IMR-90 (cell line): ENCODE results near the gene ZNF554. TPM values are rescaled to one million over a fixed set of nuclear protein-coding genes. Genes with fewer than 3 reads are reported as not detected.

Experiments
- ATAC-seq: fragments of 200-7000 bp; cut with Tn5 transposase; 2 replicates; pipeline ENCODE4 v1.9.1; 2020; ENCODE audit warnings: low read depth, mild to moderate bottlenecking, moderate library complexity
- BruUV-seq: library from RNA; stranded (reverse); fragments of 400-500 nt; replicated peaks from 2 replicates; lab custom pipeline; 2021; lab: Mats Ljungman, UMichigan
- CTCF ChIA-PET: fragments of 300-600 bp; formaldehyde crosslinking; extraction: SDS; loops from one replicate; lab custom pipeline; 2021; ENCODE audit warnings: antibody characterized with exemption; lab: Yijun Ruan, JAX
- POLR2A ChIA-PET: fragments of 300-600 bp; sonication (Branson Sonifier 250); formaldehyde crosslinking; loops from one replicate; lab custom pipeline; 2022; ENCODE audit warnings: antibody characterized with exemption; ENCODE audit not compliant: unreplicated experiment; lab: Charles Lee
- DNase-seq: peaks from one replicate; pipeline ENCODE4 v3.0.0; 2013
- H2AFZ ChIP-seq: replicated peaks from 2 replicates; pipeline ENCODE3; 2013; ENCODE audit warnings: low read length, mild to moderate bottlenecking; ENCODE audit not compliant: poor library complexity
- H2AK5ac ChIP-seq: 2 replicates; pipeline ENCODE4 v1.6.1; 2013; ENCODE audit warnings: low read depth, low read length, inconsistent platforms
- H2AK9ac ChIP-seq: replicated peaks from 2 replicates; pipeline ENCODE3; 2013; ENCODE audit warnings: mild to moderate bottlenecking, low read depth, low read length, moderate library complexity; ENCODE audit not compliant: poor library complexity
- H2BK120ac ChIP-seq: 2 replicates; pipeline ENCODE4 v1.6.1; 2013; ENCODE audit warnings: low read depth, low read length, inconsistent platforms
- H2BK15ac ChIP-seq: 3 replicates; pipeline ENCODE4 v1.6.1; 2013; ENCODE audit warnings: low read depth, low read length, inconsistent platforms
- H2BK20ac ChIP-seq: 2 replicates; pipeline ENCODE4 v1.6.1; 2013; ENCODE audit warnings: low read depth, mild to moderate bottlenecking, inconsistent platforms, low read length, moderate library complexity
- H2BK5ac ChIP-seq: 2 replicates; pipeline ENCODE4 v1.6.1; 2013; ENCODE audit warnings: mild to moderate bottlenecking, low read depth, low read length, inconsistent platforms; ENCODE audit not compliant: poor library complexity, severe bottlenecking
- H3K14ac ChIP-seq: replicated peaks from 2 replicates; pipeline ENCODE4 v1.6.1; 2013; ENCODE audit warnings: low read depth, low read length, inconsistent platforms
- H3K18ac ChIP-seq: 2 replicates; pipeline ENCODE4 v1.6.1; 2013; ENCODE audit warnings: low read depth, low read length, control low read depth
- H3K23ac ChIP-seq: 2 replicates; pipeline ENCODE4 v1.6.1; 2013; ENCODE audit warnings: low read depth, low read length, inconsistent platforms
- H3K27ac ChIP-seq: 2 replicates; pipeline ENCODE4 v1.5.1; 2013; ENCODE audit warnings: mild to moderate bottlenecking, control low read depth, low read length; ENCODE audit not compliant: insufficient read depth
- H3K27me3 ChIP-seq: 2 replicates; pipeline ENCODE4 v1.6.1; 2013; ENCODE audit warnings: low read length; ENCODE audit not compliant: control insufficient read depth, insufficient read depth
- H3K36me3 ChIP-seq: 2 replicates; pipeline ENCODE4 v1.6.1; 2013; ENCODE audit warnings: low read length, mixed read lengths; ENCODE audit not compliant: control insufficient read depth, insufficient read depth
- H3K4ac ChIP-seq: 2 replicates; pipeline ENCODE4 v1.6.1; 2013; ENCODE audit warnings: low read depth, low read length, inconsistent platforms
- H3K4me1 ChIP-seq: 2 replicates; pipeline ENCODE4 v1.6.1; 2013; ENCODE audit warnings: low read length, mixed read lengths; ENCODE audit not compliant: control insufficient read depth, insufficient read depth
- H3K4me2 ChIP-seq: 2 replicates; pipeline ENCODE4 v1.6.1; 2013; ENCODE audit warnings: low read depth, mild to moderate bottlenecking, control low read depth, low read length, moderate library complexity
- H3K4me3 ChIP-seq: 2 replicates; pipeline ENCODE4 v1.5.1; 2013; ENCODE audit warnings: low read depth, mild to moderate bottlenecking, control low read depth, low read length, moderate library complexity; ENCODE audit not compliant: insufficient read depth
- H3K56ac ChIP-seq: 2 replicates; pipeline ENCODE4 v1.6.1; 2013; ENCODE audit warnings: low read length, inconsistent platforms; ENCODE audit not compliant: insufficient read depth; ENCODE audit errors: extremely low read depth
- H3K79me1 ChIP-seq, 2 experiments: 2 replicates each; pipeline ENCODE4 v1.6.1; 2013; ENCODE audit warnings: low read length in 2 of 2, inconsistent platforms in 1 of 2, low read depth in 1 of 2
- H3K9ac ChIP-seq: 2 replicates; pipeline ENCODE4 v1.6.1; 2013; ENCODE audit warnings: low read depth, low read length, control low read depth
- H3K9me1 ChIP-seq: 2 replicates; pipeline ENCODE4 v1.6.1; 2013; ENCODE audit warnings: low read length, inconsistent platforms; ENCODE audit not compliant: insufficient read depth
- H3K9me3 ChIP-seq: 2 replicates; pipeline ENCODE4 v1.6.1; 2013; ENCODE audit warnings: low read length; ENCODE audit not compliant: control insufficient read depth, insufficient read depth
- H4K20me1 ChIP-seq: 2 replicates; pipeline ENCODE4 v1.6.1; 2013; ENCODE audit warnings: low read length, inconsistent platforms; ENCODE audit not compliant: insufficient read depth
- H4K5ac ChIP-seq: 2 replicates; pipeline ENCODE4 v1.6.1; 2013; ENCODE audit warnings: mild to moderate bottlenecking, low read depth, low read length, control low read depth
- H4K8ac ChIP-seq, 2 experiments: 2 replicates each; pipeline ENCODE4 v1.6.1; 2013; ENCODE audit warnings: low read depth in 2 of 2, low read length in 2 of 2, control low read depth in 1 of 2, inconsistent platforms in 1 of 2
- H4K91ac ChIP-seq: 2 replicates; pipeline ENCODE4 v1.6.1; 2013; ENCODE audit warnings: low read depth, low read length, inconsistent platforms; ENCODE audit not compliant: insufficient read depth
- CEBPB ChIP-seq: IDR thresholded peaks from 2 replicates; pipeline ENCODE4 v1.6.1; 2012; ENCODE audit warnings: low read depth, low read length, improper control_type of control experiment
- WGBS, 2 experiments: methylation state at CpG; one replicate each; pipeline versions ENCODE4 v1.1.5 to v1.1.7; 2013; ENCODE audit warnings: missing lambda C conversion rate in 2 of 2; ENCODE audit not compliant: insufficient read length in 1 of 2; ENCODE audit errors: extremely low coverage in 2 of 2; 5-methylcytosine and 5-hydroxymethylcytosine counted together
- dilution Hi-C: fragments of 300-500 bp; cut with HindIII; formaldehyde crosslinking; loops from one replicate; pipeline ENCODE4 v1.14.3; 2018; ENCODE audit warnings: low sequenced_read_pairs; ENCODE audit not compliant: unreplicated experiment
- in situ Hi-C: fragments of 300-500 bp; cut with MboI; formaldehyde crosslinking; loops from 3 replicates; pipeline ENCODE4 v1.14.3; 2019; ENCODE audit warnings: low sequenced_read_pairs, inconsistent platforms, mixed read lengths
- intact Hi-C: fragments of 100-400 bp; cut with micrococcal nuclease; formaldehyde crosslinking; loops from 2 replicates; pipeline ENCODE4 v1.10.0; 2022
- polyA plus RNA-seq, 3 experiments: library from polyadenylated mRNA; depleted of rRNA; stranded (reverse); fragments of >200 nt; gene quantifications; 2 replicates each; pipeline ENCODE4 v1.2.3, GENCODE V29; 2012; ENCODE audit warnings: low replicate concordance in 1 of 3
- total RNA-seq: library from RNA; depleted of rRNA; stranded (reverse); fragments of >200 nt; gene quantifications from 2 replicates; pipeline ENCODE4 v1.2.3, GENCODE V29; 2012
- TF ChIP-seq, protein P1 (sequence below): fragments of 150-350 bp; IDR thresholded peaks from 2 replicates; pipeline ENCODE4 v1.6.1; 2017; ENCODE audit warnings: mild to moderate bottlenecking, antibody characterized with exemption, low read length, low read depth

Gene ZNF554
- total and polyA plus RNA-seq, 2 of the 4 experiments (the other 2 are of a cell fraction) = 1.5 to 3.0 TPM

DNA sequence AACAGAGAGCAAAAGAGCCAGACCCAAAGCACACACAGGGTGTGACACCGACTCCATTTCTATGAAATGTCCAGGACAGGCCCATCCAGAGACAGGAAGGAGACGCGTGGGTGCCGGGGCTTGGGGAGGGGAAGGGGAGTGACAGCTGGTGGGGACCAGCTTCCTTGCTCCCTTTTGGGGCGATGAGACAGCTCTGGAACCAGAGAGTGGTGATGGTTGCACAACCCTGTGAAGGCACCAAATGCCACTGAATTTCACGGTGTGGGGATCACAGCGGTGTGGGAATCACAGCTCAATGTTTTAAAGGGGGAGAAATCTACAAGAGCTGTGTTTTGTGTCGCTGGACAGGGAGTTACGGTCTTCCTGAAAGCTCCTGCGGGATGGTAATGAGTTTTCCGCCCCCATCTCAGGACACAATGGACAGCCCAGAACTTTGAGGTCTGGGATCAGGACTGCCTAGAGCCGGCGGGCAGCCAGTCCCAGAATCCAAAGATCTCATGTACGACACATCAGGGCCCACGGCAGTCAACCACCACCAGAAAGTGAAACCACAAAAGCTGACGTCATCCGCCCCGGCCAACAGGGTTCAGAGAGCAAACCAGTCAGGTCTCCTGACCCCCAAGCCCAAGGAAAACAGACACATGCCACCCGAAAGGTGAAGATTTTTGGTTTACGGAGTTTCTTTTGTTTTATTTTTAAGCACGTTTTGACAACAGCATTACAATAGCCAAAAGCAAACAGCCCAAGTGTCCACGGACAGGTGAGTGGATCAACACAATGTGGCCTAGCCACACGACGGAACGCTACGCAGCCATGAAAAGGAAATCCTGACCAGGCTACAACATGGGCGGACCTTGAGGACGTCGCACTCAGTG is 43.9 kb upstream of the ZNF554 start:
- Histone ChIP-seq H2AK9ac (no peak overlapping the region), H4K91ac (no peak overlapping the region), H3K9me3 (no peaks in the 10 kb centered on the region), H2BK15ac (no peak overlapping the region), H4K20me1 (peaks cover 85% of the 10 kb centered on the region), H4K5ac (no peak overlapping the region), H3K4me1 (no peaks in the 10 kb centered on the region), H2BK5ac (no peak overlapping the region), H2AFZ (no peak overlapping the region), H3K4me2 (no peak overlapping the region), H2AK5ac (no peak overlapping the region), H3K9me1 (peaks cover 6% of the 10 kb centered on the region; the same call in 1 of the 2 replicates), H3K27ac (no peak overlapping the region), H3K36me3 (peaks cover 6% of the 10 kb centered on the region), H3K4ac (no peak overlapping the region), H3K4me3 (no peak overlapping the region), H3K56ac (no peak overlapping the region), H4K8ac (no peak overlapping the region), H3K14ac (no peak overlapping the region), H3K27me3 (no peaks in the 10 kb centered on the region), H2BK20ac (no peak overlapping the region), H3K23ac (no peak overlapping the region), H3K79me1 (peaks cover 0 to 72% of the 10 kb centered on the region in 2 experiments; a peak in 2 of 4 replicates), H2BK120ac (no peak overlapping the region), H3K9ac (no peak overlapping the region), H3K18ac (no peak overlapping the region)
- dilution Hi-C loops (no loop called here), in situ Hi-C loops (no loop called here), intact Hi-C loops (no loop called here)
- no TSS peak for BruUV-seq
- POLR2A ChIA-PET = no interaction called here
- peak; percentile 55 for TF ChIP-seq CEBPB
- TF ChIP-seq, protein P1, sequence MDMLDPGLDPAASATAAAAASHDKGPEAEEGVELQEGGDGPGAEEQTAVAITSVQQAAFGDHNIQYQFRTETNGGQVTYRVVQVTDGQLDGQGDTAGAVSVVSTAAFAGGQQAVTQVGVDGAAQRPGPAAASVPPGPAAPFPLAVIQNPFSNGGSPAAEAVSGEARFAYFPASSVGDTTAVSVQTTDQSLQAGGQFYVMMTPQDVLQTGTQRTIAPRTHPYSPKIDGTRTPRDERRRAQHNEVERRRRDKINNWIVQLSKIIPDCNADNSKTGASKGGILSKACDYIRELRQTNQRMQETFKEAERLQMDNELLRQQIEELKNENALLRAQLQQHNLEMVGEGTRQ = no peak
- WGBS, 2 experiments = 96% methylated on average over 5 of the region's 29 CpGs; no CpG with 5 or more reads in 1 of the 2 experiments
- peak; percentile 35 for DNase-seq
- CTCF ChIA-PET = no interaction called here
- no peak; the same call in 1 of the 2 replicates for ATAC-seq
